Measurements from ENCODE around the gene FBXO17.

The FBXO17 gene

GRCh38 chr19:38978326-38978689, 2.8 kb upstream of the FBXO17 start:
- TF ChIP-seq POLR2AphosphoS5 (IDR thresholded peaks at IDR 0.05; ENCODE audit: low read depth, low read length) (no peak), FOXP2 (optimal IDR thresholded peaks at IDR 0.05; ENCODE audit: borderline replicate concordance, extremely low read depth, extremely low read length, insufficient read depth) (no peak), REST (IDR thresholded peaks at IDR 0.05; ENCODE audit: insufficient read depth in 1 of 2, low read depth in 2 of 2, low read length in 2 of 2) (no peak), TAF1 (IDR thresholded peaks at IDR 0.05; ENCODE audit: borderline replicate concordance, insufficient read depth, low read length) (no peak), SIN3A (IDR thresholded peaks at IDR 0.05; ENCODE audit: borderline replicate concordance, insufficient read depth, low read length) (no peak)

GRCh38 chr19:38977445-38978325, 2.1 kb upstream of the FBXO17 start:
- TF ChIP-seq SIN3A (IDR thresholded peaks at IDR 0.05; ENCODE audit: borderline replicate concordance, insufficient read depth, low read length) (no peak), FOXP2 (optimal IDR thresholded peaks at IDR 0.05; ENCODE audit: borderline replicate concordance, extremely low read depth, extremely low read length, insufficient read depth) (no peak), REST (IDR thresholded peaks at IDR 0.05; ENCODE audit: insufficient read depth in 1 of 2, low read depth in 2 of 2, low read length in 2 of 2) (no peak), POLR2AphosphoS5 (IDR thresholded peaks at IDR 0.05; ENCODE audit: low read depth, low read length) (no peak), TAF1 (IDR thresholded peaks at IDR 0.05; ENCODE audit: borderline replicate concordance, insufficient read depth, low read length) (no peak)

- TF ChIP-seq REST (IDR thresholded peaks at IDR 0.05; ENCODE audit: insufficient read depth in 1 of 2, low read depth in 2 of 2, low read length in 2 of 2) (no peak), POLR2AphosphoS5 (IDR thresholded peaks at IDR 0.05; ENCODE audit: low read depth, low read length) (no peak), SIN3A (IDR thresholded peaks at IDR 0.05; ENCODE audit: borderline replicate concordance, insufficient read depth, low read length) (no peak), TAF1 (IDR thresholded peaks at IDR 0.05; ENCODE audit: borderline replicate concordance, insufficient read depth, low read length) (no peak), FOXP2 (optimal IDR thresholded peaks at IDR 0.05; ENCODE audit: borderline replicate concordance, extremely low read depth, extremely low read length, insufficient read depth) (no peak)
These were observed 324 bp upstream of the FBXO17 start for GRCh38 chr19:38975861-38976271.

GRCh38 chr19:38974624-38975213, 823 bp downstream of the FBXO17 start:
- TF ChIP-seq REST (IDR thresholded peaks at IDR 0.05; ENCODE audit: insufficient read depth in 1 of 2, low read depth in 2 of 2, low read length in 2 of 2) (no peak), FOXP2 (optimal IDR thresholded peaks at IDR 0.05; ENCODE audit: borderline replicate concordance, extremely low read depth, extremely low read length, insufficient read depth) (no peak), TAF1 (IDR thresholded peaks at IDR 0.05; ENCODE audit: borderline replicate concordance, insufficient read depth, low read length) (no peak), SIN3A (IDR thresholded peaks at IDR 0.05; ENCODE audit: borderline replicate concordance, insufficient read depth, low read length) (no peak), POLR2AphosphoS5 (IDR thresholded peaks at IDR 0.05; ENCODE audit: low read depth, low read length) (no peak)

All from PFSK-1 (cell line).